Measurements from ENCODE around the gene C20orf204. TPM values are rescaled to one million over a fixed set of nuclear protein-coding genes. Genes with fewer than 3 reads are reported as not detected.

The C20orf204 gene
- total RNA-seq, 1 donor from 2014 or later: 0.55 TPM

Small RNA genes lying within 50 kb of the gene (microRNA-seq; reads per million reads assigned to microRNA genes)
- gene MIR6813: not detected

Other genes with a start within 250 kb of the C20orf204 start
- 13.6 TPM for gene ZBTB46, start 204.9 kb upstream of the C20orf204 start, total RNA-seq
- gene ABHD16B, start 174.7 kb upstream of the C20orf204 start, total RNA-seq: not detected
- 72.0 TPM for gene TPD52L2, start 170.9 kb upstream of the C20orf204 start, total RNA-seq
- 42.8 TPM for gene DNAJC5, start 141.1 kb upstream of the C20orf204 start, total RNA-seq
- 41.0 TPM for gene UCKL1, start 79.8 kb upstream of the C20orf204 start, total RNA-seq
- 12.6 TPM for gene ZNF512B, start 66.3 kb upstream of the C20orf204 start, total RNA-seq
- 5.6 TPM for gene SAMD10, start 56.5 kb upstream of the C20orf204 start, total RNA-seq
- 46.8 TPM for gene PRPF6, start 55.0 kb upstream of the C20orf204 start, total RNA-seq
- gene SOX18, start 13.5 kb downstream of the C20orf204 start, total RNA-seq: 30.5 TPM
- 38.9 TPM for gene TCEA2, start 27.0 kb downstream of the C20orf204 start, total RNA-seq
- 6.1 TPM for gene RGS19, start 43.3 kb downstream of the C20orf204 start, total RNA-seq
- 0.52 TPM for gene OPRL1, start 43.9 kb downstream of the C20orf204 start, total RNA-seq
- gene LKAAEAR1, start 48.2 kb downstream of the C20orf204 start, total RNA-seq: not detected
- gene NPBWR2, start 71.4 kb downstream of the C20orf204 start, total RNA-seq: not detected
- gene MYT1, start 128.3 kb downstream of the C20orf204 start, total RNA-seq: 0.11 TPM
- gene PCMTD2, start 219.6 kb downstream of the C20orf204 start, total RNA-seq: 62.9 TPM